Adrenal gland (tissue), 5 donors: ENCODE measurements around the gene MBOAT7.

ENCODE experiments used
- CTCF ChIP-seq, 6 experiments: fragments of 450-650 bp in 4 of 6; fragments of 200-600 bp in 2 of 6; sonication (generic) in 1 of 6; IDR thresholded peaks; 1 replicate in 5 of 6; 2 replicates in 1 of 6; pipeline versions ENCODE4 v1.5.1 to v1.8.0; 2016 to 2021; ENCODE audit warnings: antibody characterized with exemption in 6 of 6, mild to moderate bottlenecking in 2 of 6, moderate library complexity in 1 of 6
- POLR2A ChIP-seq, 2 donors: fragments of 450-650 bp; IDR thresholded peaks; one replicate each; pipeline ENCODE4 v1.6.1; 2017; ENCODE audit warnings: antibody characterized with exemption in 2 of 2, mild to moderate bottlenecking in 2 of 2, moderate library complexity in 1 of 2
- donor health status: DM: no; HTN: no; CAD: no.

- TF ChIP-seq POLR2A (IDR thresholded peaks at IDR 0.05) (no peak), CTCF (IDR thresholded peaks at IDR 0.05) (no peak)
Measured at GRCh38 chr19:54147676-54148075, 41.7 kb downstream of the MBOAT7 start.
